AG09309 (cell line): Measurements from ENCODE around the gene ANKRD62.

Experiments
- DNase-seq: peaks from one replicate; pipeline ENCODE4 v3.0.0-alpha.2; 2010; ENCODE audit warnings: low read depth
- H3K4me3 ChIP-seq: 2 replicates; pipeline ENCODE4 v1.5.1; 2011; ENCODE audit warnings: mild to moderate bottlenecking, low read depth, low read length, moderate library complexity; ENCODE audit not compliant: control insufficient read depth
- TF ChIP-seq, protein P1 (sequence below): IDR thresholded peaks from 2 replicates; pipeline ENCODE4 v1.5.1; 2011; ENCODE audit warnings: mild to moderate bottlenecking, low read depth, low read length, inconsistent platforms; ENCODE audit not compliant: insufficient read depth, control insufficient read depth; ENCODE audit errors: missing control alignments

Gene ANKRD62

DNA sequence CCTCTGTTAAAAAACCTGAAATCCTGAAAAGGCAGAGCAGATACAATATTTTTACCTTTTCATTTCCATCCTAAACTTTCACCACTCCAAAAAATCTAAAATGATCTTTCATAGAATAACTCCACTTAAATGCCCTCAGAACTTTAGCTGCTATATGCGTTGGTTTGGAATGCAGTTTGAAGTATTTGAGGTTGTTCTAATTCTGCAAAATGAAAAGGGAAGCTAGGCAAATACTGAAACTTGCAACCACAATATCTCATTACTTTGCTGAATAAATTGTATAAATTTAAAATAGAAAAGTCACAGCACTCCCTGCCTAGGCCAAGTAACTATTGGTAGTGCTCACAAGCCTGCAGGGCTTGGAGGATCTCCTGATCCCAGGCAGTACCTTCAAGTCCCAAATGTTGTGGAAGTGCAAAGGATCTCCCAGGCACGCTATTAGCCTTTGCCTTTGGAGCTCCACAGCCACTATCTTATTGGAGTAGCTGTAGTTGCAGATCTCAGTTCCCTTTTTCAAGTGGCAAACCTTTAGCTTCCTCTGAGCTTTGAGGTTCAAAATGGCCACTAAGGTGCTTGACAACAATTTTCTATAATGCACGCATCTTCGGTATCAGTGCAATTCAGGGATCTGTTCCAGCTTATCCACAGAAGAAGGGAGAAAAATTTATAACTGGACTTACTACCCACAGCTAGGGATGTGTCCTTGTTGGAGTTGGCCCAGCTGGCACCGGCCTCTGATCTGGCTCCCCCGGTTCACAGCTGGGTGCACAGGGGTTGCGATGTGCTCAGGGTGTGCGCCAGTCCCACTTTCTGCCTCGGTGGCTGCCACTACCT lies 43.4 kb upstream of the ANKRD62 start:
- TF ChIP-seq, protein P1, sequence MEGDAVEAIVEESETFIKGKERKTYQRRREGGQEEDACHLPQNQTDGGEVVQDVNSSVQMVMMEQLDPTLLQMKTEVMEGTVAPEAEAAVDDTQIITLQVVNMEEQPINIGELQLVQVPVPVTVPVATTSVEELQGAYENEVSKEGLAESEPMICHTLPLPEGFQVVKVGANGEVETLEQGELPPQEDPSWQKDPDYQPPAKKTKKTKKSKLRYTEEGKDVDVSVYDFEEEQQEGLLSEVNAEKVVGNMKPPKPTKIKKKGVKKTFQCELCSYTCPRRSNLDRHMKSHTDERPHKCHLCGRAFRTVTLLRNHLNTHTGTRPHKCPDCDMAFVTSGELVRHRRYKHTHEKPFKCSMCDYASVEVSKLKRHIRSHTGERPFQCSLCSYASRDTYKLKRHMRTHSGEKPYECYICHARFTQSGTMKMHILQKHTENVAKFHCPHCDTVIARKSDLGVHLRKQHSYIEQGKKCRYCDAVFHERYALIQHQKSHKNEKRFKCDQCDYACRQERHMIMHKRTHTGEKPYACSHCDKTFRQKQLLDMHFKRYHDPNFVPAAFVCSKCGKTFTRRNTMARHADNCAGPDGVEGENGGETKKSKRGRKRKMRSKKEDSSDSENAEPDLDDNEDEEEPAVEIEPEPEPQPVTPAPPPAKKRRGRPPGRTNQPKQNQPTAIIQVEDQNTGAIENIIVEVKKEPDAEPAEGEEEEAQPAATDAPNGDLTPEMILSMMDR = no peak
- no peak for DNase-seq

DNA sequence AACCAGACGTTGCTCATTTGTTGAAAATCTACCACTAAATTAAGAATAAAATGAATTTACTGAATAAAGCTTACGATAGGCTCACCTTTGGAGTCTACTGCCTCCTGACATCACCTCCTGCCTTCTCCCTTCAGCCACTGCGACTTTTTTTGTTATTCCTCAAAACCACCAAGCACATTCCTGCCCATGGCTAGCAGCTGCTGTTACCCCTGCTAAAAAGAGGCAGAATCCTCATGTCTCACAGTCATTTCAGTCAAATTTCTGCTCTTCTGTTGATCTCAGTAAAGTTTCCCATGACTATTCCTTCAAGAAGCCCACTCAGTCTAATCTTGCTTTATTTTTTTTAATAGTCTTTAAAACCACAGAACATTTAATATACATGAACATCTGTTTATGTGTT lies 40.8 kb upstream of the ANKRD62 start:
- no peak overlapping the region for H3K4me3 ChIP-seq
- no peak for DNase-seq
- TF ChIP-seq, protein P1 = no peak

More for the DNA sequence above, 43.4 kb upstream of the ANKRD62 start:
- H3K4me3 ChIP-seq = no peak overlapping the region

DNA sequence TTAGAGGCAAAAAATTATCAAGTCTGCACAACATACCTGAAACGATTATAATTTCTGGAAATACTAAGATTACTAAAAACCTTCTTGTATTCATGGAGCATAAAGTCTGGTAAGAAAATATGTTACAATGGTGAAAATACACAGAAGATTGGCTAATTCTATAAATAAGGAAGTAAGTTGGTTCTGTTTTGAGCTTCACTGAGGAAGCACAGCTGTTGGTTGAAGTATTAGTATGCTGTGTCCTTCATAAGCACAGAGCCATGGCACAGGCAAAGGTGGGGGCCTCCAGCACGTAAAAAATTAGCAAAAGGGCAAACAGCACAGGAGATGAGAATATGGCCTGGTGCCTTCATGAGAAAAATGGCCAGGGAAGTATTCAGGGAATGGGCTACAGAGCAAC lies 40.4 kb upstream of the ANKRD62 start:
- TF ChIP-seq, protein P1 = no peak

DNA sequence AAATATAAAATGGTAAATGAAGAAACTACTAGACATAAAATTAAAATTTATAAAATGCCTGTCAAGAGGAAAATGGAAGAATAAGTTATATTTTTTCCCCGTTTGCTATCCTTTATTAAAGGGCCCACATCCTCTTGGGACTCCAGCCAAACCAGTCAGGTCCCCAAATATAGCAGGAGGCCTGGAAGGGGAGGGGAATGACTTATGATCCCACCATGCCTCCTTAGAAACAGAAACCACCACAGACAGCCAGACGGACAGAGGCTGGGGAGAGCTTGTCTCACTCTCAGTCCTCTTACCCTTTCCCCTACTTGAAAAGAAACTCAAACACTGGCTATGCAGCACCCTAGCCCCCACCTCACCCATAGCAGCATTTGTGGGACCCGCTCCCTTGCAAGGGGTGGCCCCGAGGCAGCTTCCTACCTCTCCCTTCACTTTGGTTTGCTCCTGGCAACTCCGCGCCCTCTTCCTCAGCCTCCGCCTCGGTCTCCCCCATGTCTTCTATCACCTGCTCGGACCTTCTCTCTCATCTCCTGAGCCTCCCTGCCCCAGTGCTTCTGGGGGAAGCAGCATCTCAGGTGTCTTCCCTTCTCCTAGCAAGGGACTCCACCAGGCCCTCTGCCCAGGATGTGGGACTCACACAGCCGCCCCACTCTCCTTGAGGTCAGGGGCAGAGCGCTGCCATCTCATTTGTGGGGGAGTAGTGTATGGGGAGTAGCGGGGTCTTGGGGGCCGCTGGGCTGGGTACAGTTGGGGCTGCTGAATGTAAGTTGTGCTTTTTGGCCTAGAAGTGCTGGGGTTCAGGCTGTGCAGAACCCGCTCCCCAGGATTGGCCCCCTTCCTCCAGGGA lies 37.4 kb upstream of the ANKRD62 start:
- DNase-seq = no peak
- H3K4me3 ChIP-seq = no peak overlapping the region
- TF ChIP-seq, protein P1 = no peak

More for the DNA sequence above, 40.4 kb upstream of the ANKRD62 start:
- no peak overlapping the region for H3K4me3 ChIP-seq
- DNase-seq = no peak

DNA sequence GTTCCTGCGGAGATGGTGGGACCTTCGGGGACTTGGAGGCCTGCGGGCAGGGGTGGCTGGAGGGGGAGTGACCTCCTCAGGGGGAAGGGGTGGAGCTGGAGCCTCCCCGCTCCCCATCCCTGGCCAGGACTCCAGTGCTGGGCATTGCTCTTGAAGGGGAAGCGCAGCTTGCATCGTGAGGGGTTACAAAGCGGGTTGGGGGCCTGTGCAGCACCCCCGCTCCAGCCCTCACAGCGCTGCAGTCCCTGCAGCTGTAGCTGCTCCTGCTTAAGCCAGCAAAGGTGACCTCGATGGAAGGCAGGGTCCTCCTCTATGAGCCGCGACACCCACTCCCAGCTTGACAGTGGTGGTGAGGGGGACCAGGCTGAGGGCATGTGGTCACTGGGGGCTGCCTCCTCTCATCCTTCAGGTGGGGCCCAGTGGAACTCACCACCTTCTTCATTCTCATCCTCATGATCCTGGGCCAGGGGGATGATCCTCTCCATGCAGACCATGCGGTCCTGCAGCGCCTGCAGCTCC lies 36.7 kb upstream of the ANKRD62 start:
- no peak for DNase-seq
- TF ChIP-seq, protein P1 = no peak
- no peak overlapping the region for H3K4me3 ChIP-seq

DNA sequence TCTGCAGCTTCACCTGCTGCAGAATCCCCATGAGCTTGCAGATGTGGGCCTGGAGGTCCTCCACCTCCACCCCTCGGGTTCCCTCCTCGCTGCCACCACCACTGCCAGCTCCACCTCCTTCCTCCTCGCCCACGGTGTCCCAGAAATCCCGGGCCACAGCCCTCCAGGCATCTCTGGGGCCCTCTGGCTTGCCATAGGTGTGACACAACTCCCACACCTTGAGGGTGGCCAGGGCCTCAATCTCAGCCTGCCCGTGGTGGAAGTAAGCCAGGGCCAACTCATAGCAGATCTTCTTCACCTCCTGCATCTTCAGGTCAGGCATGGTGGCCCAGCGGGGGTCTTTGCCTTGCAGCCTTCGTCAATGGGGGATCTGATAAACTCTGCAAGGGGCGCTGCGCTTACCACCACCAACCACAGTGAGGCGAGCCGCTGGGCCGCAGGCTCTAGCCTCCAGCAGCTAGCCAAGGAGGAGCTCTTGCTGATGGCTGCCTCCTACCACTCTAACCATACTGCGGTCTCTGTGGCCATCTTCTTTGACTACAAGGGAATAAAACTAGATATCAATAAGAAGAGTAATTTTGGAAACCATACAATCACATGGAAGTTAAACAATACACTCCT lies 36.1 kb upstream of the ANKRD62 start:
- no peak overlapping the region for H3K4me3 ChIP-seq
- TF ChIP-seq, protein P1 = no peak
- DNase-seq = no peak
